HCT116 (cell line): ENCODE measurements around the gene PRSS21.

Source experiments
- CTCF ChIP-seq, 3 experiments: fragments of 200-600 bp in 1 of 3; sonication (generic) in 1 of 3; IDR thresholded peaks in 2 of 3; conservative IDR thresholded peaks in 1 of 3; 2 replicates each; pipeline ENCODE4 v1.5.1; 2012 to 2017; ENCODE audit warnings: low read depth in 2 of 3, low read length in 2 of 3, antibody characterized with exemption in 1 of 3, borderline replicate concordance in 1 of 3, control low read depth in 1 of 3, mild to moderate bottlenecking in 1 of 3, mixed read lengths in 1 of 3, mixed run types in 1 of 3, moderate library complexity in 1 of 3; ENCODE audit not compliant: insufficient read depth in 1 of 3
- EZH2 ChIP-seq: fragments of 200-600 bp; sonication (generic); IDR thresholded peaks from 2 replicates; pipeline ENCODE4 v1.6.1; 2017; ENCODE audit warnings: antibody characterized with exemption, mixed run types
- EZH2phosphoT487 ChIP-seq: fragments of 200-600 bp; IDR thresholded peaks from 2 replicates; pipeline ENCODE4 v1.6.1; 2018; ENCODE audit warnings: antibody characterized with exemption, borderline replicate concordance
- JUND ChIP-seq: IDR thresholded peaks from 2 replicates; pipeline ENCODE4 v1.6.1; 2012
- POLR2A ChIP-seq: IDR thresholded peaks from 2 replicates; pipeline ENCODE4 v1.7.0; 2011; ENCODE audit warnings: borderline replicate concordance; ENCODE audit not compliant: insufficient read depth, insufficient read length; ENCODE audit errors: extremely low read depth
- POLR2AphosphoS5 ChIP-seq: IDR thresholded peaks from 2 replicates; pipeline ENCODE4 v1.6.1; 2011; ENCODE audit warnings: mild to moderate bottlenecking, low read depth, low read length, moderate library complexity
- RAD21 ChIP-seq: IDR thresholded peaks from 2 replicates; pipeline ENCODE4 v1.6.1; 2012; ENCODE audit warnings: low read depth, mild to moderate bottlenecking
- SIN3A ChIP-seq: IDR thresholded peaks from 2 replicates; pipeline ENCODE4 v1.6.1; 2012; ENCODE audit warnings: low read depth
- SP1 ChIP-seq: IDR thresholded peaks from 2 replicates; pipeline ENCODE4 v1.6.1; 2012; ENCODE audit warnings: low read depth
- TCF7L2 ChIP-seq: IDR thresholded peaks from 2 replicates; pipeline ENCODE4 v1.7.0; 2011; ENCODE audit warnings: borderline replicate concordance, inconsistent platforms; ENCODE audit not compliant: insufficient read depth, insufficient read length; ENCODE audit errors: extremely low read depth
- ZBTB33 ChIP-seq: IDR thresholded peaks from 2 replicates; pipeline ENCODE4 v1.6.1; 2011; ENCODE audit warnings: mild to moderate bottlenecking, low read length, moderate library complexity; ENCODE audit not compliant: insufficient replicate concordance; ENCODE audit errors: extremely low read depth
- TF ChIP-seq, protein P1 (sequence below): IDR thresholded peaks from 2 replicates; pipeline ENCODE4 v1.6.1; 2012

DNA sequence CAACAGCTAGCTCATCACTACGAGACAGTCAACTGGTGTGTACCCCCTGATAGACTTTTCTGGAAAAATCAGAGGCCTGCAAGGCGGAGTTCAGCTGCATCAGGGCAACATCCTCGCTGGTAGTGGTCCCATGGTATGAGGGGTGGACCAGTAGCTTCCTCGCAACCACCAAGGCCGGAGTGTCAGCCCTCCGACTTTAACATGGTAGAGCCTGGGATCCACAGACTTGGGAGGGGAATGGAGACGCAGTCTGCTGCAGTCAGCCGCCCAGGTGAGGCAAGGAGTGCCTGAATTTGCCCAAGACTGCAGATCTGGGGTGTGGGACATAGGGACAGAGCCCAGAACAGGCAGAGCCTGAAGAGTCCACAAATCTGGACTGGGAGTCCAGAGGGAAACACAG, 26.5 kb downstream of the PRSS21 start:
- TF ChIP-seq CTCF (IDR thresholded peaks at IDR 0.05 in 2 of 3, conservative IDR thresholded peaks at IDR 0.05 in 1 of 3; ENCODE audit: borderline replicate concordance in 1 of 3, insufficient read depth in 1 of 3, low read depth in 2 of 3, low read length in 2 of 3) (no peak), RAD21 (no peak), ZBTB33 (no peak), POLR2A (no peak), POLR2AphosphoS5 (no peak), JUND (no peak), EZH2 (no peak), EZH2phosphoT487 (no peak), SIN3A (no peak), TCF7L2 (no peak), SP1 (no peak)
- TF ChIP-seq, protein P1, sequence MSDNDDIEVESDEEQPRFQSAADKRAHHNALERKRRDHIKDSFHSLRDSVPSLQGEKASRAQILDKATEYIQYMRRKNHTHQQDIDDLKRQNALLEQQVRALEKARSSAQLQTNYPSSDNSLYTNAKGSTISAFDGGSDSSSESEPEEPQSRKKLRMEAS = no peak
